Astrocyte (in vitro differentiated cells and primary cell): Measurements from ENCODE around the gene FGD5.

Experiments
- EZH2 ChIP-seq: IDR thresholded peaks from 2 replicates; pipeline ENCODE4 v1.6.1; 2012; ENCODE audit warnings: mild to moderate bottlenecking, low read length, inconsistent platforms; ENCODE audit not compliant: insufficient read depth
- TF ChIP-seq, protein P1 (sequence below): IDR thresholded peaks from 2 replicates; pipeline ENCODE4 v1.5.1; 2011; ENCODE audit warnings: low read depth, mild to moderate bottlenecking, inconsistent platforms, low read length, moderate library complexity; ENCODE audit not compliant: insufficient read depth

DNA sequence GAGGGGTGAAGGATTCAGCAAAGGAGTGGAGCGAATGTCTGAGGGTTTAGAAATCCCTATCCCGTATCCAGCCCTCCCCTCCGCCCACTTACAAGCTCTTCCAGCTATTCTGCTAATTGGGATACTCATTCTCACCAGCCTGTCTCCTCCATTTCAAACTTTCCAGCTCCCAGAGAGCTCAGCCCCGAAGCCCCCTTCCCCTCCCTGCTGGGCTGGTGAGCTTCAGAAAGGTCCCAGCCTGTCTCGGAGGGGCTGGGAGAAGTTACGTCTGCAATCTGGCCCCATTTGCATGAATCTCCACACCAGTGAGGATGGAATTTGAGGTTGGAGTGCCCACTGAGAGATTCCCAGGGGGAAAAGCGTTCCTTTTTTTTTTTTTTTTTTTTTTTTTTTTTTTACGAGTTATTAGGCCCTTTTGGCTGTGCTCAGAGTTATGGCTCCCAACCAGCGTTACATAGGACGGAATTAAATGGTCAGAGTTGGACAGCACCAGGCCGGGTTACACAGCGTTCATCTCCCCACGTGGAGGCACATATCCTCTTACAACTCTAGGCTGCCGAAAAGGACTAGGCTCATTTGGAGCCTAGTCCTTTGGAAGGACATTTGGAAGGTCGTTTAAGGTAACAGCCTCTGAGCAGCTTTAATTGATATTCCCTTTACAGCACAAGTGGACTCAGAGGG, 34.6 kb downstream of the FGD5 start:
- TF ChIP-seq, protein P1, sequence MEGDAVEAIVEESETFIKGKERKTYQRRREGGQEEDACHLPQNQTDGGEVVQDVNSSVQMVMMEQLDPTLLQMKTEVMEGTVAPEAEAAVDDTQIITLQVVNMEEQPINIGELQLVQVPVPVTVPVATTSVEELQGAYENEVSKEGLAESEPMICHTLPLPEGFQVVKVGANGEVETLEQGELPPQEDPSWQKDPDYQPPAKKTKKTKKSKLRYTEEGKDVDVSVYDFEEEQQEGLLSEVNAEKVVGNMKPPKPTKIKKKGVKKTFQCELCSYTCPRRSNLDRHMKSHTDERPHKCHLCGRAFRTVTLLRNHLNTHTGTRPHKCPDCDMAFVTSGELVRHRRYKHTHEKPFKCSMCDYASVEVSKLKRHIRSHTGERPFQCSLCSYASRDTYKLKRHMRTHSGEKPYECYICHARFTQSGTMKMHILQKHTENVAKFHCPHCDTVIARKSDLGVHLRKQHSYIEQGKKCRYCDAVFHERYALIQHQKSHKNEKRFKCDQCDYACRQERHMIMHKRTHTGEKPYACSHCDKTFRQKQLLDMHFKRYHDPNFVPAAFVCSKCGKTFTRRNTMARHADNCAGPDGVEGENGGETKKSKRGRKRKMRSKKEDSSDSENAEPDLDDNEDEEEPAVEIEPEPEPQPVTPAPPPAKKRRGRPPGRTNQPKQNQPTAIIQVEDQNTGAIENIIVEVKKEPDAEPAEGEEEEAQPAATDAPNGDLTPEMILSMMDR: no peak
- TF ChIP-seq EZH2: no peak
